Heart right ventricle (tissue), 16 donors: Measurements from ENCODE around the gene C2orf76. TPM values are rescaled to one million over a fixed set of nuclear protein-coding genes. Genes with fewer than 3 reads are reported as not detected.

Experiments used
- ATAC-seq, 8 donors: fragments of 200-7000 bp; cut with Tn5 transposase; one replicate each; pipeline ENCODE4 v1.9.1; 2020; ENCODE audit warnings: mild to moderate bottlenecking in 8 of 8, moderate library complexity in 8 of 8, moderate number of reproducible peaks in 1 of 8
- DNase-seq, 2 donors: peaks; one replicate each; pipeline ENCODE4 v3.0.0-alpha.2; 2020
- H3K27ac ChIP-seq, 10 donors: fragments of 200-600 bp; sonication (generic) in 2 of 10; one replicate each; pipeline versions ENCODE4 v1.5.0 to v1.8.0; 2020 to 2022; ENCODE audit warnings: mild to moderate bottlenecking in 3 of 10
- H3K27me3 ChIP-seq, 7 donors: fragments of 200-600 bp; one replicate each; pipeline ENCODE4 v1.8.0; 2021 to 2022; ENCODE audit warnings: mild to moderate bottlenecking in 2 of 7
- H3K36me3 ChIP-seq, 9 donors: fragments of 200-600 bp; sonication (generic) in 1 of 9; one replicate each; pipeline versions ENCODE4 v1.5.0 to v1.8.0; 2020 to 2022; ENCODE audit warnings: mild to moderate bottlenecking in 2 of 9
- H3K4me1 ChIP-seq, 9 donors: fragments of 200-600 bp; sonication (generic) in 1 of 9; one replicate each; pipeline versions ENCODE4 v1.5.0 to v1.8.0; 2020 to 2022; ENCODE audit warnings: mild to moderate bottlenecking in 4 of 9
- H3K4me3 ChIP-seq, 10 donors: fragments of 200-600 bp; sonication (generic) in 2 of 10; one replicate each; pipeline versions ENCODE4 v1.5.0 to v1.8.0; 2020 to 2022; ENCODE audit warnings: mild to moderate bottlenecking in 7 of 10, moderate library complexity in 2 of 10
- H3K9me3 ChIP-seq, 11 donors: fragments of 200-600 bp in 10 of 11; sonication (generic) in 2 of 11; one replicate each; pipeline versions ENCODE4 v1.5.0 to v1.8.0; 2013 to 2022; ENCODE audit warnings: mild to moderate bottlenecking in 2 of 11, control low read depth in 1 of 11, moderate library complexity in 1 of 11
- CTCF ChIP-seq, 9 donors: fragments of 200-600 bp; sonication (generic) in 2 of 9; IDR thresholded peaks; one replicate each; pipeline versions ENCODE4 v1.5.0 to v1.8.0; 2021 to 2022; ENCODE audit warnings: antibody characterized with exemption in 9 of 9, mild to moderate bottlenecking in 5 of 9, moderate library complexity in 1 of 9
- WGBS, 2 donors: extraction: QIAGEN DNeasy Blood & Tissue Kit; methylation state at CpG; one replicate each; pipeline ENCODE4 v1.1.7; 2013; ENCODE audit warnings: inconsistent platforms in 1 of 2; 5-methylcytosine and 5-hydroxymethylcytosine counted together
- intact Hi-C, 10 donors: fragments of 100-400 bp; cut with DNase I; formaldehyde crosslinking; loops; one replicate each; pipeline versions ENCODE4 v1.11.1 to v1.14.2; 2022
- polyA plus RNA-seq, 2 donors: library from polyadenylated mRNA; stranded (reverse); fragments of 200-250 nt; gene quantifications; one replicate each; pipeline ENCODE4 v1.2.3, GENCODE V29; 2013
- total RNA-seq, 10 donors: library from RNA; stranded (reverse); fragmentation: NEBNext Ultra II Directional in 3 of 10; extraction: Animal tissue kit (Norgen Biotek cat#: 25700) in 3 of 10; gene quantifications; one replicate each; pipeline versions ENCODE4 v1.2.1 to v1.2.4, GENCODE V29; 2021 to 2023
- donor health status: Arrhythmogenic right ventricular cardiomyopathy.
- donor health status: ischemic (EF 13 %, LVEDD 7.1; RV severe dilation, severe dysfunction).
- donor health status: healthy with polysubstance abuse.
- donor health status: DM: no; HTN: yes; CAD: no.
- donor health status: DM: no; HTN: no; CAD: no.
- donor health status: ischemic (EF 25% LVEDD 6.9; RV normal size, moderate dysfunction).
- donor health status: ischemic (EF 25% LVEDD 5.7; RV mildly dilated, moderate dysfunction).
- donor health status: healthy.
- donor health status: DM: yes; HTN: yes; CAD: no.
- donor health status: Ischemic cardiomyopathy.
- donor health status: ischemic (EF 35%, LVEDD 5.7; RV mildly dilated, moderate dysfunction).
- donor health status: nonischemic (EF 11% LVEDD 7.7; RV severe dilation, severe dysfunction).
- donor health status: DM: yes; HTN: yes; CAD: no.
- donor health status: PGD.
- donor health status: ischemic (EF 29% LVEDD 5.4; RV normal size, mild dysfunction).
- donor health status: nonischemic (EF 23%, LVEDD 6.1; RV moderate dilation, normal function).

The C2orf76 gene
- total and polyA plus RNA-seq, 12 donors, result 5.1 to 12.2 (median 8.4) TPM

GRCh38 chr2:119288576-119288975 lies 78.1 kb downstream of the C2orf76 start:
- H3K9me3 ChIP-seq, result no peaks in the 10 kb centered on the region
- no peak overlapping the region for H3K27ac ChIP-seq
- TF ChIP-seq CTCF (IDR thresholded peaks at IDR 0.05), result no peak

GRCh38 chr2:119286661-119287060 lies 80.0 kb downstream of the C2orf76 start:
- no peak for DNase-seq
- H3K4me1 ChIP-seq, result peaks cover 0 to 28% (median 3%) of the 10 kb centered on the region in 9 donors
- H3K9me3 ChIP-seq, result no peaks in the 10 kb centered on the region
- no peak for TF ChIP-seq CTCF (IDR thresholded peaks at IDR 0.05)
- H3K4me3 ChIP-seq, result no peak overlapping the region
- no peak for ATAC-seq
- WGBS, 2 donors, result 79 to 87% methylated on average over 8 of the region's 8 CpGs
- H3K27ac ChIP-seq, result no peak overlapping the region
- intact Hi-C loops, result loop anchor here in 4 of 10 donors (5.0 to 10.0 kb wide), 4 partner anchors 62 to 402 kb away; partner anchors contain the start of gene STEAP3 (in 1 of the 4)
- H3K36me3 ChIP-seq, result peaks cover 0 to 8% (median 0%) of the 10 kb centered on the region in 9 donors
- no peaks in the 10 kb centered on the region for H3K27me3 ChIP-seq

More at GRCh38 chr2:119288576-119288975, 78.1 kb downstream of the C2orf76 start:
- Histone ChIP-seq H3K4me3 (no peak overlapping the region), H3K4me1 (peaks cover 0 to 18% (median 4%) of the 10 kb centered on the region in 9 donors), H3K27me3 (no peaks in the 10 kb centered on the region), H3K36me3 (peaks cover 0 to 8% (median 0%) of the 10 kb centered on the region in 9 donors)
- no peak for DNase-seq
- 94% methylated on average over 6 of the region's 6 CpGs for WGBS, 2 donors
- ATAC-seq, result no peak
- intact Hi-C loops, result loop anchor here in 5 of 10 donors (2.0 to 10.0 kb wide), 5 partner anchors 64 to 404 kb away; partner anchors contain the start of gene STEAP3 (in 1 of the 5)

GRCh38 chr2:119283873-119284331 lies 82.7 kb downstream of the C2orf76 start:
- DNase-seq (peak; percentile 46 to 60), ATAC-seq (peak; percentile 77 to 91 (median 84))
- no peaks in the 10 kb centered on the region for H3K9me3 ChIP-seq
- no peak overlapping the region for H3K4me3 ChIP-seq
- H3K27me3 ChIP-seq, result no peaks in the 10 kb centered on the region
- WGBS, 2 donors, result 59 to 72% methylated on average over 10 of the region's 10 CpGs
- intact Hi-C loops, result loop anchor here in 3 of 10 donors (10.0 kb wide), 3 partner anchors 59 to 399 kb away; partner anchors contain the start of gene STEAP3 (in 1 of the 3)
- peak overlapping the region in 6 of 10 donors; percentile 9 to 80 (median 23) for H3K27ac ChIP-seq
- H3K36me3 ChIP-seq, result peaks cover 0 to 8% (median 0%) of the 10 kb centered on the region in 9 donors
- peaks cover 0 to 28% (median 3%) of the 10 kb centered on the region in 9 donors for H3K4me1 ChIP-seq
- TF ChIP-seq CTCF (IDR thresholded peaks at IDR 0.05), result no peak

- H3K27me3 ChIP-seq, result no peaks in the 10 kb centered on the region
- 62 to 66% methylated on average over 4 of the region's 4 CpGs for WGBS, 2 donors
- H3K4me3 ChIP-seq, result no peak overlapping the region
- ATAC-seq (peak; percentile 74 to 91 (median 85)), DNase-seq (peak; percentile 57 to 68)
- intact Hi-C loops, result loop anchor here in 3 of 10 donors (10.0 kb wide), 3 partner anchors 58 to 398 kb away; partner anchors contain the start of gene STEAP3 (in 1 of the 3)
- peaks cover 0 to 28% (median 3%) of the 10 kb centered on the region in 9 donors for H3K4me1 ChIP-seq
- H3K36me3 ChIP-seq, result peaks cover 0 to 8% (median 0%) of the 10 kb centered on the region in 9 donors
- H3K9me3 ChIP-seq, result no peaks in the 10 kb centered on the region
- TF ChIP-seq CTCF (IDR thresholded peaks at IDR 0.05), result no peak
- peak overlapping the region in 6 of 10 donors; percentile 9 to 80 (median 23) for H3K27ac ChIP-seq
Measured at GRCh38 chr2:119282996-119283511, 83.6 kb downstream of the C2orf76 start.
